ENCODE data around the gene CELA2A.

The CELA2A gene

GRCh38 chr1:15440357-15440756 is 16.2 kb upstream of the CELA2A start:
- H3K9ac ChIP-seq (ENCODE audit: insufficient read length, low read depth): no peak overlapping the region
- no peaks in the 10 kb centered on the region for H3K36me3 ChIP-seq (ENCODE audit: insufficient read depth, insufficient read length, low read length)
- H3K27me3 ChIP-seq (ENCODE audit: insufficient read depth, insufficient read length): no peaks in the 10 kb centered on the region
- no peaks in the 10 kb centered on the region for H3K9me3 ChIP-seq (ENCODE audit: insufficient read depth, low read length)
- no peaks in the 10 kb centered on the region for H3K4me1 ChIP-seq (ENCODE audit: insufficient read depth, insufficient read length)
- TF ChIP-seq SUZ12 (IDR thresholded peaks at IDR 0.05; ENCODE audit: extremely low read depth, insufficient read depth, insufficient read length) (no peak), YY1 (IDR thresholded peaks at IDR 0.05; ENCODE audit: insufficient read depth, insufficient read length) (no peak), ZNF274 (IDR thresholded peaks at IDR 0.05; ENCODE audit: low read depth, low read length) (no peak)
- no peak for DNase-seq (ENCODE audit: low read depth, low spot score)
- no peak overlapping the region for H3K4me3 ChIP-seq (ENCODE audit: insufficient read length, low read depth)

- no peak for TF ChIP-seq SUZ12 (IDR thresholded peaks at IDR 0.05; ENCODE audit: extremely low read depth, insufficient read depth, insufficient read length)
- TF ChIP-seq ZNF274 (IDR thresholded peaks at IDR 0.05; ENCODE audit: low read depth, low read length): no peak
- no peak for TF ChIP-seq YY1 (IDR thresholded peaks at IDR 0.05; ENCODE audit: insufficient read depth, insufficient read length)
- Histone ChIP-seq H3K4me1 (ENCODE audit: insufficient read depth, insufficient read length) (no peaks in the 10 kb centered on the region), H3K27me3 (ENCODE audit: insufficient read depth, insufficient read length) (no peaks in the 10 kb centered on the region), H3K4me3 (ENCODE audit: insufficient read length, low read depth) (no peak overlapping the region), H3K36me3 (ENCODE audit: insufficient read depth, insufficient read length, low read length) (no peaks in the 10 kb centered on the region), H3K9ac (ENCODE audit: insufficient read length, low read depth) (no peak overlapping the region), H3K9me3 (ENCODE audit: insufficient read depth, low read length) (no peaks in the 10 kb centered on the region)
- no peak for DNase-seq (ENCODE audit: low read depth, low spot score)
Observed at GRCh38 chr1:15441247-15441646, 15.3 kb upstream of the CELA2A start.

- no peak for DNase-seq (ENCODE audit: low read depth, low spot score)
- H3K27me3 ChIP-seq (ENCODE audit: insufficient read depth, insufficient read length): no peaks in the 10 kb centered on the region
- no peak overlapping the region for H3K9ac ChIP-seq (ENCODE audit: insufficient read length, low read depth)
- no peak for TF ChIP-seq YY1 (IDR thresholded peaks at IDR 0.05; ENCODE audit: insufficient read depth, insufficient read length)
- TF ChIP-seq SUZ12 (IDR thresholded peaks at IDR 0.05; ENCODE audit: extremely low read depth, insufficient read depth, insufficient read length): no peak
- no peak for TF ChIP-seq ZNF274 (IDR thresholded peaks at IDR 0.05; ENCODE audit: low read depth, low read length)
- no peaks in the 10 kb centered on the region for H3K4me1 ChIP-seq (ENCODE audit: insufficient read depth, insufficient read length)
- no peak overlapping the region for H3K4me3 ChIP-seq (ENCODE audit: insufficient read length, low read depth)
- no peaks in the 10 kb centered on the region for H3K36me3 ChIP-seq (ENCODE audit: insufficient read depth, insufficient read length, low read length)
- H3K9me3 ChIP-seq (ENCODE audit: insufficient read depth, low read length): no peaks in the 10 kb centered on the region
Observed at GRCh38 chr1:15442119-15442518, 14.4 kb upstream of the CELA2A start.

- peaks cover 2% of the 10 kb centered on the region for H3K27me3 ChIP-seq (ENCODE audit: insufficient read depth, insufficient read length)
- no peak overlapping the region for H3K9ac ChIP-seq (ENCODE audit: insufficient read length, low read depth)
- no peaks in the 10 kb centered on the region for H3K4me1 ChIP-seq (ENCODE audit: insufficient read depth, insufficient read length)
- no peaks in the 10 kb centered on the region for H3K36me3 ChIP-seq (ENCODE audit: insufficient read depth, insufficient read length, low read length)
- TF ChIP-seq ZNF274 (IDR thresholded peaks at IDR 0.05; ENCODE audit: low read depth, low read length) (no peak), SUZ12 (IDR thresholded peaks at IDR 0.05; ENCODE audit: extremely low read depth, insufficient read depth, insufficient read length) (no peak), YY1 (IDR thresholded peaks at IDR 0.05; ENCODE audit: insufficient read depth, insufficient read length) (no peak)
- no peaks in the 10 kb centered on the region for H3K9me3 ChIP-seq (ENCODE audit: insufficient read depth, low read length)
- no peak overlapping the region for H3K4me3 ChIP-seq (ENCODE audit: insufficient read length, low read depth)
- DNase-seq (ENCODE audit: low read depth, low spot score): no peak
Observed at GRCh38 chr1:15442759-15443158, 13.8 kb upstream of the CELA2A start.

- Histone ChIP-seq H3K9me3 (ENCODE audit: insufficient read depth, low read length) (no peaks in the 10 kb centered on the region), H3K4me3 (ENCODE audit: insufficient read length, low read depth) (no peak overlapping the region), H3K9ac (ENCODE audit: insufficient read length, low read depth) (no peak overlapping the region), H3K36me3 (ENCODE audit: insufficient read depth, insufficient read length, low read length) (no peaks in the 10 kb centered on the region), H3K27me3 (ENCODE audit: insufficient read depth, insufficient read length) (peaks cover 2% of the 10 kb centered on the region), H3K4me1 (ENCODE audit: insufficient read depth, insufficient read length) (no peaks in the 10 kb centered on the region)
- no peak for DNase-seq (ENCODE audit: low read depth, low spot score)
- no peak for TF ChIP-seq YY1 (IDR thresholded peaks at IDR 0.05; ENCODE audit: insufficient read depth, insufficient read length)
- no peak for TF ChIP-seq ZNF274 (IDR thresholded peaks at IDR 0.05; ENCODE audit: low read depth, low read length)
- no peak for TF ChIP-seq SUZ12 (IDR thresholded peaks at IDR 0.05; ENCODE audit: extremely low read depth, insufficient read depth, insufficient read length)
Observed at GRCh38 chr1:15443281-15443680, 13.3 kb upstream of the CELA2A start.

GRCh38 chr1:15444468-15445389 is 11.8 kb upstream of the CELA2A start:
- Histone ChIP-seq H3K27me3 (ENCODE audit: insufficient read depth, insufficient read length) (peaks cover 2% of the 10 kb centered on the region), H3K9me3 (ENCODE audit: insufficient read depth, low read length) (no peaks in the 10 kb centered on the region), H3K4me1 (ENCODE audit: insufficient read depth, insufficient read length) (no peaks in the 10 kb centered on the region), H3K36me3 (ENCODE audit: insufficient read depth, insufficient read length, low read length) (no peaks in the 10 kb centered on the region), H3K4me3 (ENCODE audit: insufficient read length, low read depth) (no peak overlapping the region), H3K9ac (ENCODE audit: insufficient read length, low read depth) (no peak overlapping the region)
- DNase-seq (ENCODE audit: low read depth, low spot score): no peak
- no peak for TF ChIP-seq YY1 (IDR thresholded peaks at IDR 0.05; ENCODE audit: insufficient read depth, insufficient read length)
- TF ChIP-seq SUZ12 (IDR thresholded peaks at IDR 0.05; ENCODE audit: extremely low read depth, insufficient read depth, insufficient read length): no peak

GRCh38 chr1:15445390-15446122 is 11.0 kb upstream of the CELA2A start:
- no peaks in the 10 kb centered on the region for H3K4me1 ChIP-seq (ENCODE audit: insufficient read depth, insufficient read length)
- H3K27me3 ChIP-seq (ENCODE audit: insufficient read depth, insufficient read length): peaks cover 2% of the 10 kb centered on the region
- H3K9me3 ChIP-seq (ENCODE audit: insufficient read depth, low read length): no peaks in the 10 kb centered on the region
- DNase-seq (ENCODE audit: low read depth, low spot score): no peak
- no peaks in the 10 kb centered on the region for H3K36me3 ChIP-seq (ENCODE audit: insufficient read depth, insufficient read length, low read length)
- H3K4me3 ChIP-seq (ENCODE audit: insufficient read length, low read depth): no peak overlapping the region
- no peak overlapping the region for H3K9ac ChIP-seq (ENCODE audit: insufficient read length, low read depth)
- TF ChIP-seq YY1 (IDR thresholded peaks at IDR 0.05; ENCODE audit: insufficient read depth, insufficient read length) (no peak), ZNF274 (IDR thresholded peaks at IDR 0.05; ENCODE audit: low read depth, low read length) (no peak), SUZ12 (IDR thresholded peaks at IDR 0.05; ENCODE audit: extremely low read depth, insufficient read depth, insufficient read length) (no peak)
